Measurements from ENCODE around the gene IDE.
"Not testable (repeated sequence)": the region's sequence is repeated elsewhere in the genome, so short reads cannot be mapped to it uniquely, and the experiment has no call there.

Gene IDE

GRCh38 chr10:92582347-92582746, 8.5 kb upstream of the IDE start:
- H3K9ac ChIP-seq (ENCODE audit: low read length); H3K4me1 ChIP-seq (ENCODE audit: insufficient read depth, low read length); H3K36me3 ChIP-seq (ENCODE audit: insufficient read depth, low read length); H3K4me3 ChIP-seq (ENCODE audit: low read depth in 1 of 2, low read length in 2 of 2); H3K27ac ChIP-seq (ENCODE audit: low read depth, low read length); H3K9me3 ChIP-seq (ENCODE audit: low read length); H3K27me3 ChIP-seq (ENCODE audit: control insufficient read depth in 1 of 2, insufficient read depth in 2 of 2, low read length in 2 of 2): not testable (repeated sequence)

GRCh38 chr10:92575961-92576360, 2.1 kb upstream of the IDE start:
- Histone ChIP-seq H3K27me3 (ENCODE audit: control insufficient read depth in 1 of 2, insufficient read depth in 2 of 2, low read length in 2 of 2) (no peaks in the 10 kb centered on the region), H3K36me3 (ENCODE audit: insufficient read depth, low read length) (no peaks in the 10 kb centered on the region), H3K9me3 (ENCODE audit: low read length) (no peaks in the 10 kb centered on the region), H3K9ac (ENCODE audit: low read length) (no peak overlapping the region), H3K4me3 (ENCODE audit: low read depth in 1 of 2, low read length in 2 of 2) (no peak overlapping the region), H3K4me1 (ENCODE audit: insufficient read depth, low read length) (peaks cover 23% of the 10 kb centered on the region), H3K27ac (ENCODE audit: low read depth, low read length) (no peak overlapping the region)

GRCh38 chr10:92574548-92575261, 812 bp upstream of the IDE start:
- H3K4me1 ChIP-seq (ENCODE audit: insufficient read depth, low read length): peaks cover 23% of the 10 kb centered on the region
- no peaks in the 10 kb centered on the region for H3K9me3 ChIP-seq (ENCODE audit: low read length)
- H3K9ac ChIP-seq (ENCODE audit: low read length): peak overlapping the region; percentile 40
- H3K4me3 ChIP-seq (ENCODE audit: low read depth in 1 of 2, low read length in 2 of 2): peak overlapping the region; percentile 90 to 94
- H3K27ac ChIP-seq (ENCODE audit: low read depth, low read length): peak overlapping the region; percentile 94
- no peaks in the 10 kb centered on the region for H3K27me3 ChIP-seq (ENCODE audit: control insufficient read depth in 1 of 2, insufficient read depth in 2 of 2, low read length in 2 of 2)
- no peaks in the 10 kb centered on the region for H3K36me3 ChIP-seq (ENCODE audit: insufficient read depth, low read length)

- Histone ChIP-seq H3K9me3 (ENCODE audit: low read length) (no peaks in the 10 kb centered on the region), H3K9ac (ENCODE audit: low read length) (peak overlapping the region; percentile 40), H3K36me3 (ENCODE audit: insufficient read depth, low read length) (no peaks in the 10 kb centered on the region), H3K4me1 (ENCODE audit: insufficient read depth, low read length) (peaks cover 23% of the 10 kb centered on the region), H3K27ac (ENCODE audit: low read depth, low read length) (peak overlapping the region; percentile 94), H3K27me3 (ENCODE audit: control insufficient read depth in 1 of 2, insufficient read depth in 2 of 2, low read length in 2 of 2) (no peaks in the 10 kb centered on the region), H3K4me3 (ENCODE audit: low read depth in 1 of 2, low read length in 2 of 2) (peak overlapping the region; percentile 90 to 94)
These were observed 649 bp downstream of the IDE start for GRCh38 chr10:92573091-92573797.

- Histone ChIP-seq H3K36me3 (ENCODE audit: insufficient read depth, low read length) (no peaks in the 10 kb centered on the region), H3K27me3 (ENCODE audit: control insufficient read depth in 1 of 2, insufficient read depth in 2 of 2, low read length in 2 of 2) (no peaks in the 10 kb centered on the region), H3K27ac (ENCODE audit: low read depth, low read length) (no peak overlapping the region), H3K9ac (ENCODE audit: low read length) (peak overlapping the region; percentile 40), H3K9me3 (ENCODE audit: low read length) (no peaks in the 10 kb centered on the region), H3K4me1 (ENCODE audit: insufficient read depth, low read length) (peaks cover 23% of the 10 kb centered on the region), H3K4me3 (ENCODE audit: low read depth in 1 of 2, low read length in 2 of 2) (peak overlapping the region; percentile 90 to 94)
These were observed 1.4 kb downstream of the IDE start for GRCh38 chr10:92572362-92573090.

GRCh38 chr10:92571649-92572048, 2.2 kb downstream of the IDE start:
- Histone ChIP-seq H3K4me1 (ENCODE audit: insufficient read depth, low read length) (peaks cover 23% of the 10 kb centered on the region), H3K4me3 (ENCODE audit: low read depth in 1 of 2, low read length in 2 of 2) (no peak overlapping the region), H3K27me3 (ENCODE audit: control insufficient read depth in 1 of 2, insufficient read depth in 2 of 2, low read length in 2 of 2) (no peaks in the 10 kb centered on the region), H3K9ac (ENCODE audit: low read length) (no peak overlapping the region), H3K36me3 (ENCODE audit: insufficient read depth, low read length) (no peaks in the 10 kb centered on the region), H3K27ac (ENCODE audit: low read depth, low read length) (no peak overlapping the region), H3K9me3 (ENCODE audit: low read length) (no peaks in the 10 kb centered on the region)

GRCh38 chr10:92569663-92570062, 4.2 kb downstream of the IDE start:
- H3K4me3 ChIP-seq (ENCODE audit: low read depth in 1 of 2, low read length in 2 of 2); H3K9me3 ChIP-seq (ENCODE audit: low read length); H3K36me3 ChIP-seq (ENCODE audit: insufficient read depth, low read length); H3K9ac ChIP-seq (ENCODE audit: low read length); H3K27ac ChIP-seq (ENCODE audit: low read depth, low read length); H3K27me3 ChIP-seq (ENCODE audit: control insufficient read depth in 1 of 2, insufficient read depth in 2 of 2, low read length in 2 of 2): not testable (repeated sequence)
- peaks cover 18% of the 10 kb centered on the region for H3K4me1 ChIP-seq (ENCODE audit: insufficient read depth, low read length)

- Histone ChIP-seq H3K9ac (ENCODE audit: low read length) (no peak overlapping the region), H3K9me3 (ENCODE audit: low read length) (no peaks in the 10 kb centered on the region), H3K36me3 (ENCODE audit: insufficient read depth, low read length) (no peaks in the 10 kb centered on the region), H3K4me1 (ENCODE audit: insufficient read depth, low read length) (peaks cover 18% of the 10 kb centered on the region), H3K27ac (ENCODE audit: low read depth, low read length) (no peak overlapping the region), H3K4me3 (ENCODE audit: low read depth in 1 of 2, low read length in 2 of 2) (no peak overlapping the region), H3K27me3 (ENCODE audit: control insufficient read depth in 1 of 2, insufficient read depth in 2 of 2, low read length in 2 of 2) (no peaks in the 10 kb centered on the region)
These were observed 4.8 kb downstream of the IDE start for GRCh38 chr10:92569071-92569470.

- Histone ChIP-seq H3K9ac (ENCODE audit: low read length) (no peak overlapping the region), H3K9me3 (ENCODE audit: low read length) (no peaks in the 10 kb centered on the region), H3K36me3 (ENCODE audit: insufficient read depth, low read length) (no peaks in the 10 kb centered on the region), H3K27me3 (ENCODE audit: control insufficient read depth in 1 of 2, insufficient read depth in 2 of 2, low read length in 2 of 2) (no peaks in the 10 kb centered on the region), H3K4me1 (ENCODE audit: insufficient read depth, low read length) (peaks cover 18% of the 10 kb centered on the region), H3K4me3 (ENCODE audit: low read depth in 1 of 2, low read length in 2 of 2) (no peak overlapping the region), H3K27ac (ENCODE audit: low read depth, low read length) (no peak overlapping the region)
These were observed 5.8 kb downstream of the IDE start for GRCh38 chr10:92567952-92568600.

- Histone ChIP-seq H3K36me3 (ENCODE audit: insufficient read depth, low read length) (peaks cover 9% of the 10 kb centered on the region), H3K27me3 (ENCODE audit: control insufficient read depth in 1 of 2, insufficient read depth in 2 of 2, low read length in 2 of 2) (no peaks in the 10 kb centered on the region), H3K27ac (ENCODE audit: low read depth, low read length) (no peak overlapping the region), H3K9ac (ENCODE audit: low read length) (no peak overlapping the region), H3K4me1 (ENCODE audit: insufficient read depth, low read length) (no peaks in the 10 kb centered on the region), H3K9me3 (ENCODE audit: low read length) (no peaks in the 10 kb centered on the region), H3K4me3 (ENCODE audit: low read depth in 1 of 2, low read length in 2 of 2) (no peak overlapping the region)
These were observed 11.5 kb downstream of the IDE start for GRCh38 chr10:92562424-92562823.

- H3K27me3 ChIP-seq (ENCODE audit: control insufficient read depth in 1 of 2, insufficient read depth in 2 of 2, low read length in 2 of 2): no peaks in the 10 kb centered on the region
- H3K9me3 ChIP-seq (ENCODE audit: low read length): peaks cover 4% of the 10 kb centered on the region
- no peak overlapping the region for H3K4me3 ChIP-seq (ENCODE audit: low read depth in 1 of 2, low read length in 2 of 2)
- no peak overlapping the region for H3K9ac ChIP-seq (ENCODE audit: low read length)
- H3K36me3 ChIP-seq (ENCODE audit: insufficient read depth, low read length): peaks cover 20% of the 10 kb centered on the region
- H3K4me1 ChIP-seq (ENCODE audit: insufficient read depth, low read length): no peaks in the 10 kb centered on the region
- H3K27ac ChIP-seq (ENCODE audit: low read depth, low read length): no peak overlapping the region
These were observed 14.8 kb downstream of the IDE start for GRCh38 chr10:92559046-92559445.
